GM13977 (cell line): ENCODE data around the gene MAST4.

Experiments
- DNase-seq: peaks from one replicate; pipeline ENCODE4 v3.0.0; 2012; ENCODE audit warnings: low spot score
- in situ Hi-C: fragments of 300-500 bp; cut with MboI; formaldehyde crosslinking; loops from one replicate; pipeline ENCODE4 v1.12.0; 2022; ENCODE audit warnings: low sequenced_read_pairs, low pct_unique_long_range_greater_than_20kb, mixed read lengths, inconsistent platforms; ENCODE audit not compliant: unreplicated experiment
- TF ChIP-seq, protein P1 (sequence below): IDR thresholded peaks from 2 replicates; pipeline ENCODE4 v1.5.1; 2012; ENCODE audit warnings: mild to moderate bottlenecking, control low read depth; ENCODE audit not compliant: insufficient read depth; ENCODE audit errors: extremely low read depth, missing control alignments

Gene MAST4

DNA sequence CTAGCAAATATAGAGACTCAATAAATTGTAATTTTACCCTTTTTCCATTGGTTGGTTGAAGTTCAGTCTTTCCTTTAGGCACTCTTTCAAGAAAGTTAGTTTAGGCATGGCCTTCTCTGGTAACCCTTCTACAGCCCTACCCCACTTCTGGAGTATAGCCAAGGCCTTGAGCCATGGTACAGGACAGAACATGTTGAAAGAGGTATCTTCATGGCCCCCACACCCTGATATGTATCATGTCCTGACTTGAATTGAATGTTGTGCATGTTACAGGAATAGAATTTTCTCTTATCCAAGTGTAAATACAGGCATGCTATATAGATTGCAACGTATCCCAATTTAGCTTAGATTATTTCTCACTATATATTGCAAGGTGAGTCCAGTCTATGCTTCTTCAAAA is 424.8 kb downstream of the MAST4 start:
- in situ Hi-C loops, result no loop called here
- no peak for DNase-seq
- TF ChIP-seq, protein P1, sequence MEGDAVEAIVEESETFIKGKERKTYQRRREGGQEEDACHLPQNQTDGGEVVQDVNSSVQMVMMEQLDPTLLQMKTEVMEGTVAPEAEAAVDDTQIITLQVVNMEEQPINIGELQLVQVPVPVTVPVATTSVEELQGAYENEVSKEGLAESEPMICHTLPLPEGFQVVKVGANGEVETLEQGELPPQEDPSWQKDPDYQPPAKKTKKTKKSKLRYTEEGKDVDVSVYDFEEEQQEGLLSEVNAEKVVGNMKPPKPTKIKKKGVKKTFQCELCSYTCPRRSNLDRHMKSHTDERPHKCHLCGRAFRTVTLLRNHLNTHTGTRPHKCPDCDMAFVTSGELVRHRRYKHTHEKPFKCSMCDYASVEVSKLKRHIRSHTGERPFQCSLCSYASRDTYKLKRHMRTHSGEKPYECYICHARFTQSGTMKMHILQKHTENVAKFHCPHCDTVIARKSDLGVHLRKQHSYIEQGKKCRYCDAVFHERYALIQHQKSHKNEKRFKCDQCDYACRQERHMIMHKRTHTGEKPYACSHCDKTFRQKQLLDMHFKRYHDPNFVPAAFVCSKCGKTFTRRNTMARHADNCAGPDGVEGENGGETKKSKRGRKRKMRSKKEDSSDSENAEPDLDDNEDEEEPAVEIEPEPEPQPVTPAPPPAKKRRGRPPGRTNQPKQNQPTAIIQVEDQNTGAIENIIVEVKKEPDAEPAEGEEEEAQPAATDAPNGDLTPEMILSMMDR, result no peak

DNA sequence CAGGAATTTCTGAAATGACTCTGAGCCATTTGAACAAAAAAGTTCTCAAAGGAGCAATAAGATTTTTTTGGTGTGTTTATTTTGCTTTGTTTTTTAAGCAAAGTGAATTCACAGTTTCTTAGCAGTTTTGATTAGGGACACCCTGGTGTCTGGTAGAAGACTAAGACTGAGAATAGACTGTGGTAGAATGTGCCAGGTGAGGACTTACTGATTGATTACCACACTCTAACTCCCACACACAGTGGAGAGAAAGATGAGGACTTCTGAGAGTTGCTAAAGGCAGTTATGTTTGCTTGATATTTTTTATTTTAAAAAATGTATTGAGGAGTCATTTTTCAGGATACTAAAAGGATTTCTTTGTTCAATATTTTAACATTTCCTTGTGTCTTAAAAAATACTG is 425.3 kb downstream of the MAST4 start:
- TF ChIP-seq, protein P1, result no peak
- in situ Hi-C loops, result no loop called here
- DNase-seq, result no peak

DNA sequence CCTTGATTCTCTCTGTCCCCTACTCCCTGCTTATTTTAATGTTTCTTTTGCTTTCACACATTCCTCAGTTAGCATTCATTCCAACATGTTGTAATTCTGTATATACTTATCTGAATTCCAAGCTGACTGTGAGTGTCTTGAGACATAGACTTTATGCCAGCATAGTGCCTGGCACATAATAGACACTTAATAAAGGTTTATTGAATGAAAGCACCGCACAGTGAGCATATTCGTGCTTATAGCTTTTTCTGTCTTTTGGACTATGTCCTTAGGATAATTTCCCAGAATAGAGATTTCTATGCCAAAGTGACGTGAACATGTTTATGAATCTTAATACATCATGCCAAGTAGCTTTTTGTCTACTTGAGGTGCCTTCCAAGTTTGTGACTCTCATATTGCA is 425.8 kb downstream of the MAST4 start:
- TF ChIP-seq, protein P1, result no peak
- in situ Hi-C loops, result no loop called here

DNA sequence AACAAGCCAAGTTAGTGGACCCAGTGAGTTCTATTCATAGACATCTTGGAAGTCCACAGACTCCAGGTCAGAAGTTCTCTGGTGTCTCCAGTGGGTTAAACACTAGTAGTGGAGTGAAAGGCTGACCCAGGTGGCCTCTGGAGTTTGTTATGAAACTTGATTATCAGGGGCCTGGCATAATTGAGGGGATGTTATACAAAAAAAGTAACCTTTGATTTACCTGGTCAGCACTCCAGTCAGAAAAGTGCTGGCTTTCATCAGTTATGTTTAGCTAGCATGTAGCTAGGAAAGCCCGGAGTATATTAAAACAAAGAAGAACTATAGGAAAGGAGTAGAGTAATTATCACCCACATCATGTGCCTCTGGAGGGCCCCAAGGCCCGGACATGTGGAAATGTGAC is 429.3 kb downstream of the MAST4 start:
- TF ChIP-seq, protein P1, result no peak
- in situ Hi-C loops, result no loop called here
- no peak for DNase-seq

More for the DNA sequence above, 425.8 kb downstream of the MAST4 start:
- no peak for DNase-seq

DNA sequence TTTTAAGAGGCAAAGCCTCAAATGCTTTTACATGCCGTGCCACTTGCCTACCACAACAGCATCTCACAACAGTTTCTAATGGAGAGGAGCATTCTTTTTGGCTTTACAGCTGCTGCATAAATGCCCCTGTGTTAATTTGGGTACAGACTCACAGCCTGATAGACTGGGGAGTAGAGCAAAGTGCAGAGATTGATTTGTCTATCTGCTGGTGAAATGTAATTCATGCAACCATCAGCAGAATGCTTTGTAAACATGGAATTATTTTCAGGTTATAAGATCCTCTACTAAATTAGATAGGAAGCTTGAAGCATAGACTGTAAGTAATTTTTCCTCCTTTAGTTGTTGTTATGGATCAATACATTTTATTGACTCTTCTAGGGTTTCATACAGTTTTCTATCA is 430.1 kb downstream of the MAST4 start:
- TF ChIP-seq, protein P1, result no peak
- no peak for DNase-seq
- in situ Hi-C loops, result no loop called here

DNA sequence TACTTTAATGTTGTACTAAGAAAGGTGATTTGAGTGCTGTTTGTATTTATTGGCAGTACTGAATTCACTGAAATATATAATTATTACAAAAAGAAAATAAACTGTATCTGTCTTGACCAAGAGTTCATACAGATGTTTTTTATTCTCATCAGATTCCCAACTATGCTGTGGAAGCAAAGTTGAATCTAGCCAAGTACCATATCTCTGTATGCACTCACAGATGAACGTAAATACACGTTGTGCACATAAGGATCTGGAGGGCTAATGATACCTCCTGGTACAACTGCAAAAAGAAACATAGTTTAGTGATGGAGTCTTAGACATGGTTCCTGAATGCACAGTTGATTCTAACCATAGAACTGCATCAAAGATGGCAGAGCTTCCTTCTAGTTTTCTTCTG is 431.0 kb downstream of the MAST4 start:
- in situ Hi-C loops, result no loop called here
- TF ChIP-seq, protein P1, result no peak
- no peak for DNase-seq

DNA sequence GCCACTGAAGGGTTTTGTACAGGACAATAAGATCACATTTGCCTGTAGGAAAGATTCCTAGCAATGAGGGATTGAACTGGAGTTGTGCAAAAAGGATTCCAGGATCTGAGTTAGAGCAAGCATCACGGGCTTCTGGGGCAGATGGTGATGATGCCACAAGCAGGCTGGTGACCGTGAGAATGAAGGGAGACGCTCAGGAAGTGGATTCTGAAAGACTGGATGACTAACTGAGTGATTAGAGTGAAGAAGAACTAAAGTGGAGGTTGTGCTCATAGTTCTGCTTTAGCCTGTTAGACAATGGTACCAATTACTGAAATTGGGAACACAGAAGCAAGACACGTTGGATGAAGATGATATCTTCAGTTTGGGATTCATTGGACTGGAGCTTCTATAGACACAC is 432.2 kb downstream of the MAST4 start:
- TF ChIP-seq, protein P1, result no peak
- in situ Hi-C loops, result no loop called here
- DNase-seq, result no peak
